ENCODE results near the gene LRRC74B.

Gene LRRC74B

GRCh38 chr22:21014202-21014725 is 31.5 kb upstream of the LRRC74B start:
- DNase-seq, result peak; percentile 73 to 78

GRCh38 chr22:21014726-21015465 is 30.9 kb upstream of the LRRC74B start, which contains the start of gene P2RX6:
Gene P2RX6 (plus strand): TSS chr22:21015165. CDS start chr22:21015175, 10 bp downstream.
- DNase-seq, result no peak

DNA sequence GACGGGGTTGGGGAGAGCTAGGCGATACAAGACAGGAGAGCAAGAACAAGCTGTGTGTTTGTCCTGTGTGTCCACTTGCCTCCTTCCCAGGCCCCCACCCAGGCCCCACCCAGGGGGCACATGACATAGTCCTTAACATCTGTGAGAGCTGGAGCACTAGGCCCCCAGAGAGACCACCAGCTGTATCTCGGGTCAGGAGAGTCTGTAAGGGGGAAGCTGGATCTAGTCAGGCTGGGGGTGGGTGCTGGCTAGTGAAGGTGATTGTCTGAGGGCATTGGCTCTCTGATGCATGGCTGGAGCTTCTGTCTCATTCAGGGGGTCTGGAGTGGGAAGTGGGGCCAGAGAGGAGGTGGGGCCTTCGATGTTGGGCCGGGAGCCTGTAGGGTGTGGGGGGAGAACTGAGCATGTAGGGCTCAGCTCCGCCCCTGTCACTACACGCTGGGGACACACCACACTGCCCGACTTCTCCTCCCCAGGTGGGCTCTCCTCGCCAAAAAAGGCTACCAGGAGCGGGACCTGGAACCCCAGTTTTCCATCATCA is 30.2 kb upstream of the LRRC74B start:
- DNase-seq, result no peak

- no peak for DNase-seq
These were observed 28.9 kb upstream of the LRRC74B start for GRCh38 chr22:21016644-21017420.

- no peak for DNase-seq
These were observed 27.4 kb upstream of the LRRC74B start for GRCh38 chr22:21018314-21018713.

- no peak for DNase-seq
These were observed 24.8 kb upstream of the LRRC74B start for GRCh38 chr22:21020802-21021429.

GRCh38 chr22:21022507-21022906 is 23.2 kb upstream of the LRRC74B start:
- DNase-seq, result no peak

DNA sequence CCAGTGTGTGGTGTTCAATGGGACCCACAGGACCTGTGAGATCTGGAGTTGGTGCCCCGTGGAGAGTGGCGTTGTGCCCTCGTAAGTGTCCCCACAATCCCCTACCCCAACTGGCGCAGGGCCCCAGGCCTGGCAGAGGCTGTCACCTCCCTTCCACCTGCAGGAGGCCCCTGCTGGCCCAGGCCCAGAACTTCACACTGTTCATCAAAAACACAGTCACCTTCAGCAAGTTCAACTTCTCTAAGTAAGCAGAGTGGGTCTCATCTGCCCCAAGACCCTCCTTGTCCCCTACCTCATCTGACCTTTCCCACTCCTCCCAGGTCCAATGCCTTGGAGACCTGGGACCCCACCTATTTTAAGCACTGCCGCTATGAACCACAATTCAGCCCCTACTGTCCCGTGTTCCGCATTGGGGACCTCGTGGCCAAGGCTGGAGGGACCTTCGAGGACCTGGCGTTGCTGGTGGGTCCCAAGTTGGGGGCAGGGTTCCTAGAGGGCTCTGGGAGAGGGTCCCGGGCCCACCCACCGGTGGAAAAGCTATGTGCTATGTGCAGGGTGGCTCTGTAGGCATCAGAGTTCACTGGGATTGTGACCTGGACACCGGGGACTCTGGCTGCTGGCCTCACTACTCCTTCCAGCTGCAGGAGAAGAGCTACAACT is 22.7 kb upstream of the LRRC74B start:
- no peak for DNase-seq

DNA sequence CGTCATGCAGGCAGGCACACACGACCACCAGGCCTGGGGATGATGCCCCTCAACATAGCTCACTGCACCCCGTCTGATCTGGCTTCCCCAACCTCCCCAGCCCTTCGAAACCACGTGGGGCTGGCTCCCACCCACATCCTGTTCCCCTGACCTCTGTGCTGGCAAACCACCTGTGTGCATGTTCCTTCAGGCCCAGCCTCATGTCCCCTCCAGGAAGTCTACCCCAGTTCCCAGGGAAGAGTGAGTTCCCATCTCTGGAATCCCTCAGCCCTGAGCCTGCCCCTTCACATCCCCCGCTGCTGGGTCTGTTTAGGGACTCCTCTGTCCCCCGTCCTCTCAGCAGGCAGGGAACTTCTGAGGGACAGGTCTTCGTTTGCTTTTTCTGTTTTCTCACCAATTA is 20.5 kb upstream of the LRRC74B start:
- DNase-seq, result no peak

GRCh38 chr22:21025763-21026755 is 19.7 kb upstream of the LRRC74B start:
- no peak for DNase-seq

- DNase-seq, result no peak
These were observed 18.7 kb upstream of the LRRC74B start for GRCh38 chr22:21026783-21027692.

- no peak for DNase-seq
These were observed 17.2 kb upstream of the LRRC74B start for GRCh38 chr22:21028277-21029251.

GRCh38 chr22:21029486-21030025 is 16.2 kb upstream of the LRRC74B start:
- DNase-seq, result no peak

DNA sequence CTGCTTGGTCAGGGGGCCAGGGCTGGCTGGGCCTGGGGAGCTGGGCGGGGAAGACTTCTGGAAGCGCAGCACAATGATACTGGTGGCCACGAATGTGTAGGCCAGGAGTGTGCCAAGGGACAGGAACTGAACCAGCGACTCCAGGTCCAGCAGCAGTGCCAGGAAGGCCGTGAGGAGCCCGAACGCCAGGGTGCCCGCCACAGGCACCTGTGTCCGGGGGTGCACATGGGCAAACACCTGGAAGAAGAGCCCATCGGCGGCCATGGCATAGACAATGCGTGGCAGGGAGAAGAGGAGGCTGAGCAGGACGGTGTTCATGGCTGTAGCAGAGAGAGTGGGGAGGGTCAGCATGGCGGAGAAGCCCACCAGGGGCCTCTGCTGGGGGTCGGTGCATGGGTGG is 15.7 kb upstream of the LRRC74B start:
- DNase-seq, result no peak

- DNase-seq, result no peak
These were observed 14.9 kb upstream of the LRRC74B start for GRCh38 chr22:21030621-21031544.

- no peak for DNase-seq
These were observed 14.2 kb upstream of the LRRC74B start for GRCh38 chr22:21031545-21032036.

Data from NCI-H187 (cell line).